Astrocyte (in vitro differentiated cells and primary cell): ENCODE data around the gene GRK3. TPM values are rescaled to one million over a fixed set of nuclear protein-coding genes. Genes with fewer than 3 reads are reported as not detected.
A peak's percentile ranks its signal among the peaks of the same experiment; 100 is the strongest.

Source experiments
- DNase-seq: peaks from one replicate; pipeline ENCODE4 v3.0.0-alpha.2; 2010; ENCODE audit warnings: low read depth
- FAIRE-seq: peaks from 2 replicates; lab custom pipeline; 2011; peaks lifted over from hg19 to GRCh38; lab: Jason Lieb, UNC
- H2AFZ ChIP-seq: 2 replicates; pipeline ENCODE4 v1.6.0; 2012; ENCODE audit warnings: low read depth, low read length, inconsistent platforms
- H3K27ac ChIP-seq: 2 replicates; pipeline ENCODE4 v1.5.1; 2011; ENCODE audit warnings: low read depth, low read length, inconsistent platforms
- H3K27me3 ChIP-seq: 2 replicates; pipeline ENCODE4 v1.6.0; 2011; ENCODE audit warnings: low read length, inconsistent platforms; ENCODE audit not compliant: insufficient read depth
- H3K36me3 ChIP-seq: 2 replicates; pipeline ENCODE4 v1.5.1; 2011; ENCODE audit warnings: low read length, inconsistent platforms; ENCODE audit not compliant: insufficient read depth
- H3K4me1 ChIP-seq: 2 replicates; pipeline ENCODE4 v1.5.1; 2011; ENCODE audit warnings: low read length, inconsistent platforms; ENCODE audit not compliant: insufficient read depth
- H3K4me2 ChIP-seq: 2 replicates; pipeline ENCODE4 v1.6.0; 2012; ENCODE audit warnings: low read length, inconsistent platforms
- H3K4me3 ChIP-seq: 2 replicates; pipeline ENCODE4 v1.5.1; 2011; ENCODE audit warnings: low read depth, mild to moderate bottlenecking, low read length, inconsistent platforms; ENCODE audit not compliant: insufficient read depth
- H3K79me2 ChIP-seq: 2 replicates; pipeline ENCODE4 v1.6.0; 2012; ENCODE audit warnings: mild to moderate bottlenecking, low read length, inconsistent platforms; ENCODE audit not compliant: insufficient read depth
- H3K9ac ChIP-seq: 2 replicates; pipeline ENCODE4 v1.6.0; 2012; ENCODE audit warnings: mild to moderate bottlenecking, low read length, inconsistent platforms
- H3K9me3 ChIP-seq: 2 replicates; pipeline ENCODE4 v1.5.1; 2012; ENCODE audit warnings: low read depth, mild to moderate bottlenecking, low read length, inconsistent platforms; ENCODE audit not compliant: insufficient read depth
- H4K20me1 ChIP-seq: 2 replicates; pipeline ENCODE4 v1.6.0; 2012; ENCODE audit warnings: low read length, inconsistent platforms; ENCODE audit not compliant: insufficient read depth
- H3K27ac Mint-ChIP-seq: one replicate; pipeline ENCODE4 v1.8.0; 2021; ENCODE audit warnings: mild to moderate bottlenecking, mixed read lengths; ENCODE audit not compliant: unreplicated experiment
- H3K27me3 Mint-ChIP-seq: one replicate; pipeline ENCODE4 v1.8.0; 2021; ENCODE audit warnings: low read depth, mixed read lengths; ENCODE audit not compliant: unreplicated experiment
- H3K36me3 Mint-ChIP-seq: one replicate; pipeline ENCODE4 v1.8.0; 2021; ENCODE audit warnings: low read depth, mixed read lengths; ENCODE audit not compliant: unreplicated experiment
- H3K4me1 Mint-ChIP-seq: one replicate; pipeline ENCODE4 v1.8.0; 2021; ENCODE audit warnings: low read depth, mixed read lengths; ENCODE audit not compliant: unreplicated experiment
- H3K4me3 Mint-ChIP-seq: one replicate; pipeline ENCODE4 v1.8.0; 2021; ENCODE audit warnings: mild to moderate bottlenecking, moderate library complexity, mixed read lengths; ENCODE audit not compliant: unreplicated experiment
- H3K9me3 Mint-ChIP-seq: one replicate; pipeline ENCODE4 v1.8.0; 2021; ENCODE audit warnings: mild to moderate bottlenecking, mixed read lengths; ENCODE audit not compliant: unreplicated experiment
- EZH2 ChIP-seq: IDR thresholded peaks from 2 replicates; pipeline ENCODE4 v1.6.1; 2012; ENCODE audit warnings: mild to moderate bottlenecking, low read length, inconsistent platforms; ENCODE audit not compliant: insufficient read depth
- total RNA-seq: library from RNA; stranded (reverse); gene quantifications from 2 replicates; pipeline ENCODE4 v1.2.1, GENCODE V29; 2021
- TF ChIP-seq, protein P1 (sequence below): IDR thresholded peaks from 2 replicates; pipeline ENCODE4 v1.5.1; 2011; ENCODE audit warnings: low read depth, mild to moderate bottlenecking, inconsistent platforms, low read length, moderate library complexity; ENCODE audit not compliant: insufficient read depth

Gene GRK3
- total RNA-seq, 1 donor from 2014 or later = 7.2 TPM

DNA sequence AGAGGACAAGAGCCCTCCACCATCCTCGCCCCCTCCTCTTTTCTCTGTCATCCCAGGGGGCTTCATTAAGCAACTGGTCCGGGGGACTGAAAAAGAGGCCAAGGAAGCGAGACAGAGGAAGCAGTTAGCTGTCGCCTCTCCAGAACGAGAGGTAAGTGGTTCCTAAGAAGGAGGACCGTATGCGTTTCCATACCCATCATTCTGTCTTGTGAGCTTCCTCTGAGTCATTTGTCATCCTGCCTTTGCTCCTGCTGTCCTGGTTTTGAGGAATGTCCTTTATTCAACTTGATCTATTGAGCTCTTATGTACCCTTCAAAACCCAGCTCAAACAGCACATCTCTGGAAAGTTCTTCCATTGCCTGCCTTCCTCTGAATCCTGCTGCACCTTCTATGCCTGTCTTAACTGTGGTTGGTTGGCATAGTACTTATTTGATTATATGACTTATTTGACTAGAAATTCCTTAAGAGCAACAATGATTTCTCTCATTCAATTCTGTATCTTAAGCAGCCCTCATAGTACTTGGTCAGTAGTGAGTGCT, 198.8 kb downstream of the GRK3 start:
- Mint-ChIP-seq H3K4me1 (peaks cover 21% of the 10 kb centered on the region), H3K27me3 (peaks cover 3% of the 10 kb centered on the region), H3K9me3 (peaks cover 25% of the 10 kb centered on the region), H3K27ac (peak overlapping the region; percentile 47), H3K36me3 (peaks cover 2% of the 10 kb centered on the region), H3K4me3 (no peak overlapping the region)
- H3K4me2 ChIP-seq = peak overlapping the region; percentile 11
- no peaks in the 10 kb centered on the region for H3K79me2 ChIP-seq
- FAIRE-seq = no peak
- peaks cover 22% of the 10 kb centered on the region for H3K4me1 ChIP-seq
- no peaks in the 10 kb centered on the region for H4K20me1 ChIP-seq
- no peak for TF ChIP-seq EZH2
- TF ChIP-seq, protein P1, sequence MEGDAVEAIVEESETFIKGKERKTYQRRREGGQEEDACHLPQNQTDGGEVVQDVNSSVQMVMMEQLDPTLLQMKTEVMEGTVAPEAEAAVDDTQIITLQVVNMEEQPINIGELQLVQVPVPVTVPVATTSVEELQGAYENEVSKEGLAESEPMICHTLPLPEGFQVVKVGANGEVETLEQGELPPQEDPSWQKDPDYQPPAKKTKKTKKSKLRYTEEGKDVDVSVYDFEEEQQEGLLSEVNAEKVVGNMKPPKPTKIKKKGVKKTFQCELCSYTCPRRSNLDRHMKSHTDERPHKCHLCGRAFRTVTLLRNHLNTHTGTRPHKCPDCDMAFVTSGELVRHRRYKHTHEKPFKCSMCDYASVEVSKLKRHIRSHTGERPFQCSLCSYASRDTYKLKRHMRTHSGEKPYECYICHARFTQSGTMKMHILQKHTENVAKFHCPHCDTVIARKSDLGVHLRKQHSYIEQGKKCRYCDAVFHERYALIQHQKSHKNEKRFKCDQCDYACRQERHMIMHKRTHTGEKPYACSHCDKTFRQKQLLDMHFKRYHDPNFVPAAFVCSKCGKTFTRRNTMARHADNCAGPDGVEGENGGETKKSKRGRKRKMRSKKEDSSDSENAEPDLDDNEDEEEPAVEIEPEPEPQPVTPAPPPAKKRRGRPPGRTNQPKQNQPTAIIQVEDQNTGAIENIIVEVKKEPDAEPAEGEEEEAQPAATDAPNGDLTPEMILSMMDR = no peak
- peak; percentile 23 for DNase-seq
- H3K27me3 ChIP-seq = no peaks in the 10 kb centered on the region
- H2AFZ ChIP-seq = peak overlapping the region; percentile 1
- no peaks in the 10 kb centered on the region for H3K36me3 ChIP-seq
- no peak overlapping the region for H3K4me3 ChIP-seq
- H3K27ac ChIP-seq = no peak overlapping the region
- no peak overlapping the region for H3K9ac ChIP-seq
- H3K9me3 ChIP-seq = peaks cover 18% of the 10 kb centered on the region

DNA sequence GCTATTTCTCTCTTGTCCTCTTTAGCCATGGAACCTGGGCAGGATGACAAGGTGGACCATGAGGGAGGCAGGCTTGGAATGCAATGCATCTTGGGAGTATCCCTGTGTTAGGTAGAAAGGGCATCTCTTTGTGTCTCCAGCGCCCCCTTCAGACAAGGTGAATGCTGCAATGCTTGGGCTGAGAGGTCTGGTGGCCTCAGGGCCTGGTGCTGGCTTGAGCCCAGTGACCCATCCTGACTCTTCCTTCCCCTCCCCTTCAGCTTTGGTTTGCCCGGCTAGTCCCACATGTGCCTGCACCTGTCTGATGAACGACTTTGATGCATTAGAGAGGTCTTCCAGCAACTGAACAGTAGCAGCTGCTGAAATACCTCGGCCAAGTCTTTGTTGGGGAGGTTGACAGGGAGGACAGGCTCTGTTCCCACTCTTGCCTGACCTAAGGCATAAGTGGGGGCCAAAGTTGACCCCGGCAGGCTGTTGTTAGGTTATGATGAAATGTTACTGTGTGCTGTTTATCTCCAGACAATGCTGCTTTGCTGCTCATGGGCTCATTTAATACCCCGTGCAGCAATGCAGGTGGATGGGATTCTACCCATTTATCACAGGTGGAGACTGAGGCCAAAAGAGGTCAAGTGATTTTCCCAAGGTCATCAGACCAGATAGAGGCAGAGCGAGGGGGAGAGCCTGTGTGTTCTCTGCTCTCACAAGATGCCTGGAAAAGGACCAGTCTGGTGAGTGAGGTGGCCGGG, 200.0 kb downstream of the GRK3 start:
- H3K36me3 Mint-ChIP-seq = peaks cover 2% of the 10 kb centered on the region
- no peak for DNase-seq
- H3K4me2 ChIP-seq = no peak overlapping the region
- H4K20me1 ChIP-seq = no peaks in the 10 kb centered on the region
- peaks cover 22% of the 10 kb centered on the region for H3K4me1 ChIP-seq
- H3K27me3 ChIP-seq = no peaks in the 10 kb centered on the region
- FAIRE-seq = no peak
- no peaks in the 10 kb centered on the region for H3K79me2 ChIP-seq
- H2AFZ ChIP-seq = no peak overlapping the region
- peaks cover 25% of the 10 kb centered on the region for H3K9me3 Mint-ChIP-seq
- H3K4me1 Mint-ChIP-seq = peaks cover 17% of the 10 kb centered on the region
- no peak overlapping the region for H3K27ac Mint-ChIP-seq
- no peak overlapping the region for H3K9ac ChIP-seq
- TF ChIP-seq, protein P1 = no peak
- TF ChIP-seq EZH2 = no peak
- no peak overlapping the region for H3K27ac ChIP-seq
- H3K4me3 ChIP-seq = no peak overlapping the region
- peaks cover 18% of the 10 kb centered on the region for H3K9me3 ChIP-seq
- no peak overlapping the region for H3K4me3 Mint-ChIP-seq
- peaks cover 5% of the 10 kb centered on the region for H3K27me3 Mint-ChIP-seq
- H3K36me3 ChIP-seq = no peaks in the 10 kb centered on the region

DNA sequence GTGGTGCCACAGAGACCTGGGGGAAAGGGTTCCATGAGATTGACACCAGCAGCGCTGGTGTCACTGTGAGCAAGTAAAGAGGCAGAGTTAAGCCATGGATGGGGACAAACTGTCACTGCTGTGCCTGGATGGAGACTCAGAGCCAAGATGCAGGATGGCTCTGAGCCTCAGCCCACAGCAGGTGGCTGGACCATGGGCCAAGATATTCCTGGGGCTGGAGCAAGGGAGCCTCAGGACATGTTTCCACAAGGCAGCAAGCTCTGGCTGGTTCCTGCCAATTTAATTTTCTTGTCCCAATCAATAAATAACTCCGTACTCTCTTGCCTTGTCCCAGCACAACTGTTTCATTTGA, 200.5 kb downstream of the GRK3 start:
- H3K9me3 Mint-ChIP-seq = peaks cover 26% of the 10 kb centered on the region
- no peak overlapping the region for H3K27ac Mint-ChIP-seq
- Histone ChIP-seq H3K4me3 (no peak overlapping the region), H3K4me2 (no peak overlapping the region), H3K27me3 (no peaks in the 10 kb centered on the region), H2AFZ (no peak overlapping the region), H3K27ac (no peak overlapping the region), H3K9ac (no peak overlapping the region), H3K79me2 (no peaks in the 10 kb centered on the region), H3K36me3 (no peaks in the 10 kb centered on the region), H3K4me1 (peaks cover 22% of the 10 kb centered on the region), H4K20me1 (no peaks in the 10 kb centered on the region), H3K9me3 (peaks cover 18% of the 10 kb centered on the region)
- peaks cover 5% of the 10 kb centered on the region for H3K27me3 Mint-ChIP-seq
- TF ChIP-seq EZH2 = no peak
- TF ChIP-seq, protein P1 = no peak
- no peak overlapping the region for H3K4me3 Mint-ChIP-seq
- H3K36me3 Mint-ChIP-seq = peaks cover 2% of the 10 kb centered on the region
- DNase-seq (no peak), FAIRE-seq (no peak)
- H3K4me1 Mint-ChIP-seq = peaks cover 14% of the 10 kb centered on the region
